Measurements from ENCODE around the gene DENND5A.
A peak's percentile ranks its signal among the peaks of the same experiment; 100 is the strongest.
"Not testable (repeated sequence)": the region's sequence is repeated elsewhere in the genome, so short reads cannot be mapped to it uniquely, and the experiment has no call there.

DENND5A gene

DNA sequence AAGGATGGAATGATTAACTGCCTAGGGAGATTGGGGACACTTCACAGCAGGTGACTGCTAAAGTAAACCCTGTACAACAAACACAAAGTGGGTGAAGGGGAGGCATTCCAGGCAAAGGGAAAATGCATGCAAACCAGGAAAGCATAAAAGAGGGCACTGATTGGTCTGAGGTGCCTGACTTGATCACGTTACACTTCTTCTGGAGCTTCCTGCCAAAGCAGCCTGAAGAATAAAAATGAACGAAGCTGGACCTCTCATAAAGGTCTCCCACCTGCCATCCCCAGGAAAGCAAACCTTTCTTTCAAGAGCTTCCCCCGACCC is 127.1 kb downstream of the DENND5A start:
- no peak for DNase-seq (ENCODE audit: low spot score)

DNA sequence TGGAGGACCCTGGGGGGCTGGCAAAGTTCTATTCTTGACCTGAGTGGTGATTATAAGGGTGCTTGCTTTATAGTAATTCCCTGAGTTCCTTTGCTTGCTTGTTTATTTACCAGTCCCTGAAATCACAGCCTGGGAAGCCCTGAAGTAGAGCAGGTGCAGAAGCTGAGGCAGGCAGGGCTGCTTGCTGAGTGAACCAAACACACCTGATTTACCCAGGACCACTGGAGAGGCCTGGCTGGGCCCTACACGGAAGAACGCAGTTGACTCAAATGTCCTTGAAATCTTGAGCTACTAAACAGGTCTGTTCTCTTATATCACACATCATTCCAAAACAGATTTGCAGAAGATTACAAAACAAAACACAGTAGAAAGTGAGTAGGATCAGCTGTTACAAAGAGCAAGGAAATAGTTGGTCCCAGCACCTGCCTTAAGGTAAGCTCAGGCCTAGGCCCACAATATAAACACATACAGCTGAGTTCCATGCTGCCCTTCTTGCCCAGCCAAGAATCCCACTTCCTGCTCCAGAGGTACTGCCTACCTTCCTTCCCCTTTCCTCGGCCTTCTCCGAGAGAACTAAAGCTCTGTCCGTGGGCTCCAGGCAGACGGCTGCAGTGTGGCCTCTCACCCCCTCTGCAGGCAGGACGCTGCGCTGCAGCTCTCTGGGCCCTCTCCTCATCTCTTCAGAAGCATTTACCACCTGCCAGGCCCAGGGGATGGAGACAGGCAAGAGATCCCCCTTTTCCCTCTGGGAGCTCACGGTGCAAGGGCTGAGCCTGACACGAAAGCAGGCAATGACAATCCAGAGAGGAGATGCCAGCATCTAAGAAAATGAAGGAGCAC is 127.6 kb downstream of the DENND5A start:
- DNase-seq (ENCODE audit: low spot score) = peak; percentile 87

DNA sequence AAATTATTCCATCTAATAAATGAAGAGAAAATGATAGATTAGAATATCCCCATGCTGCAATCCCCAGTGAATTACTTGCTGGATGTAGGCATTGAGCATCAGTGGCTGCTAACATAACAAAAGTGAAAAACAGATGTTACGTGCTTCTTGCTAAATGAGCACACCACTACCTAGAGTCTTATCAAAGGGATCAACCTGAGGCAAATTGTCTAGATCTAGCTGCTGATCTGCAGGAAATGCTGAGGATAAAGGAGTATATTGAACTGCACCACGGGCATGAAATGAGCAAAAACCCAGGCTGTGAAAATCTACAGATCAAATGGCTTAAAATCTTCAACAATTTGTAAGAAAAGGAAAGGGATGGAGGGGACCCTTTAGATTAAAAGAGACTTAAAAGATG is 128.4 kb downstream of the DENND5A start:
- DNase-seq (ENCODE audit: low spot score) = no peak

DNA sequence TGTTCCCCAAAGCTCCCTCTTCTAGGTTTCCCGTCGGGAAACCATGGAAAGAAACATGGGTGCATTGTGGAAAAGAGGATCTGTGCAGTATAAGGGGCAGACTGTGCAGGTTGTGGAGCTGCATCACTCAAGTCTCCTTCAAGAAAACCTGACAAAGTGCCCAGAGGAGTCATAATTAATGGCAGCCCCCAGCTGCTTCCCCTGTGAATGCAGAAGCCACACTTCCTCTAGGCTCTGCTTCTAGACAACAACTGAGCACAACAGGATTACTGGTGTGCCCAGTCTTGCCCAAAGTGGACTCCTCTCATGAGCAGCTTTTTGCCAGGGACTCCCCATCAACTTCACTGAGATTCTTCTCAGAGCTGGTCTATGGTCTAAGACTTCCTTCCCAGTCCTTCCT is 131.2 kb downstream of the DENND5A start:
- DNase-seq (ENCODE audit: low spot score) = no peak

DNA sequence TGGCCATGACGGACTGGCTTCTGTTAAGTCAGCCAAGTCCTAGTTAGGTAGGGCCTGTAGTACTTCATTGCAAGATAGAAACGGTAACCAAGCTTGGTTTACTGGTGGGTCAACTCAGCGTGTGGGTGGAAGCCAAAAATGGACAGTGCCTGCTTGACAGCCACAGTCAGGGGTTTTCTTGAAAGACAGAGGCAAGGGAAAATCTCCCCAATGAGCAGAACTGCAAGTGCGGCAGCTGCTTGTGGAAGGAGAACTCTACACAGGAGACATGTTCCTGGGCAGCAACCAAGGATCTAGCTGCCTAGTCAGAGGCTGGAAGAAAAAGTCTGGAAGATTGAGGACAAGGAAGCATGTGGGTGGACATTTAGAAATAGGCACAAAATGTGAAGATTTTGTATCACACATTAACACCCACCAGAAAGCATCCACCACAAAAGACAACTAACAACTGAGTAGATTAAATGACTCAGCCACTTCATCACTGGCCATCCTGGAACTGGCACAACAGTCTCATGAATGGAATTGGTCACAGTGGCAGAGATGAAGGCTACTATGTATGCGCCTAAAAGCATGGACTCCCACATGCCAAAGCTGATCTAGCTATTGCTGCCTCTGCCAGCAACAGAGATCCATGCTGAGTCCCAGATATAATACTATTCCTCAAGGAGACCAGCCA is 132.8 kb downstream of the DENND5A start:
- DNase-seq (ENCODE audit: low spot score) = no peak

DNA sequence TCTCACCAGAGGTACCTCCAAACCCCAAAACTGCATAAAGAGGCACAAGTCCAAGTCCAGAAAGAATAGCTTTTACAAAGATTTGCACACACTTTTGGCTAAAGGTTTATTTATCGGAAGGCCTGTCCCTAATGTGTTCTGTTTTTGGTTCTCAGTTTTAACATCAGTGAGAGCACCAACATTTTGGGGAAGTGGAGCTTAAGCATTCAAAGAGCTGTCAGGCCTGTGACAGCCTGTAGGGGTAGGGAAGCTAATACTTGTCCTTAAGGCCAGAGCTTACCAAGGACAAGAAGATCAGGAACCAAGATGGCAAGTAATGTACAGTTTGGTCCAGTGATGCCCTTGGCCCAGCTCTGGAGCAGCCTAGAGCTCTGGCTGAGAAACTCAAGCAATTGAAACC is 134.9 kb downstream of the DENND5A start:
- no peak for DNase-seq (ENCODE audit: low spot score)

DNA sequence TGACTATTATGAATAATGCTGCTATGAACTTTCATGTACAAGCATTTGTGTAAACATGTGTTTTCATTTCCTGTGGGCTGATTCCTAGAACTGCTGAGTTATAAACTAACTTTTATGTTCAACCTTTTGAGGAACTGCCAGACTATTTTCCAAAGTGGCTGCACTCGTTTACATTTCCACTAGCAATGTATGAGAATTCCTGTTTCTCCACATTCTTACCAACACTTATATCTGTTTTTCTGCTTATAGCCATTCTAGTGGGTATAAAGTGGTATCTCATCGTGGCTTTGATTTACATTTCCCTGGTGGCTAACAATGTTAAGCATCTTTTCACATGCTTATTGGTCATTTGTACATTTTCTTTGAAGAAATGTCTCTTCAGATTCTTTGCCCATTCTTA is 138.5 kb downstream of the DENND5A start:
- DNase-seq (ENCODE audit: low spot score) = no peak

DNA sequence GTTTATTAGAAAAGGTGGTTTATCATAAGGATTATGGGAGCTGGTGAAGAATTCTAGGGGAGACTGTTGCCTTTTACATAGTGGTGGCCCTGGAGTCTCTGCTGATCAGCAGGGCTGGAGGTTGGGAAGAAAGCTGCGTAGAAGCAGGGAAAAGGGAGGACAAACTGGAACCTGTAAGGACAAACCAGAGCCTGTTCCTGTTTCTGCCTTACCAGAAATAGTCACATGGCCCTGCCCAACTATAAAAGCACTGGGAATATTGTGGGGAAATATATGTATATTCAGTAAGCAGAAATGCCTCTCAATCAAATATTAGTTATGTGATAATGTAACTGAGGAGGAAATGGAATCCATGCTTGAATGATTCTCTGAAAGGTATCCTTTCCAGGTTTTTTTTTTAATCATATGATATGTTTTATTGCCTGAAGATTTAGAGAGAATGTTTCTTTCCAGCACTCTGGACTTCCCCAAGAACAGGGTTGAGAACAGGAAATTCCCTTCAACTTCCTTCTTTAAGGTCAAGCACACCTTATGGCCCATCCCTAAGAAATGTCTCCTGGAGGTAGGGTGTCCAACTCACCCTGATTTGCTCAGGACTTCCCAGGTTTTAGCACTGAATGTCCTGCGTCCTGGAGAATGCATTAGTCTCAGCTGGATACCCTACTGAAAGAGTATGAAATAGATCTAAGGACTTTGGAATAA is 139.8 kb downstream of the DENND5A start:
- DNase-seq (ENCODE audit: low spot score) = no peak

DNA sequence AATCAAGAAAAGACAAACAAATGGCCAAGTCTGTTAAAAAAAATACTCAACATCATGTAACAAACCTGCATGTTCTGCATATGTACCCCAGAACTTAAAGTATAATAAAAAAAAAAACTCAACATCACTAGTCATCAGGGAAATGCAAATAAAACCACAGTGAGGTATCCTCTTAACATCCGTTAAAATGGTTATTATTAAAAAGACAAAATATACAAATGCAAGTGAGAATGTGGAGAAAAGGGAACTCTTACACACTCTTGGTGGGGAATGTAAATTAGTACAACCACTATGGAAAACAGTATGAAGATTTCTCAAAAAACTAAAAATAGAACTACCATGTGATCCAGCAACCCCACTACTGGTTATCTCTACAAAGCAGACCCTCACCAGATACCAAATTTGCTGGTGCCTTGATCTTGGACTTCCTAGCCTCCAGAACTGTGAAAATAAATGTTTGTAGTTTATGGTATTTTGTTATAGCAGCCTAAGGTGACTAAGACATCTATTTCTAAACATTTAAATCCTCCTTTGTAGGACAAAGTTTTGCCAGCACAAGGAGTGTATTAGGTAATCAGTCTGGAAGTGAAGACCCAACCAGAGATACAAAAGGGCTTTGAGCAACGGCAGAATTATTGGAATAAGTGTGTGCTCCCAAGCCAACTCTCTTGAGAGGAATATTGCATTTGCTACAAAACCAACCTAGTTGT is 141.4 kb downstream of the DENND5A start:
- no peak for DNase-seq (ENCODE audit: low spot score)

DNA sequence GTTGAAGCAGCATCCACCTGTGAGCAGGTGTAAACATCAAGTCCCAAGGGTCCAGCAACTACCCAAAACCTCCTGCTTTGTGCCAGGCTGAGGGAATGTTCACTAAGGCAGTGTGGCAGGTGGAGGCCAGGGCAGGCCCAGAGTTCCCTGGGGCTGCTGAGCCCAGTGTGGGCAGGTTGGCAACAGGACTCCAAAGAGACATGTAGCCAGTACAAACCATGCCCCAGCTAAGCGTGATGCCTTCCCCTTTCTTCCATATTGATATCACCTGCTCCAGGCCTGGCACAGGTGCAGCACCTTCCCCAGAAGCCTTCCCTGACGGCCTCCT is 143.7 kb downstream of the DENND5A start:
- no peak for DNase-seq (ENCODE audit: low spot score)

DNA sequence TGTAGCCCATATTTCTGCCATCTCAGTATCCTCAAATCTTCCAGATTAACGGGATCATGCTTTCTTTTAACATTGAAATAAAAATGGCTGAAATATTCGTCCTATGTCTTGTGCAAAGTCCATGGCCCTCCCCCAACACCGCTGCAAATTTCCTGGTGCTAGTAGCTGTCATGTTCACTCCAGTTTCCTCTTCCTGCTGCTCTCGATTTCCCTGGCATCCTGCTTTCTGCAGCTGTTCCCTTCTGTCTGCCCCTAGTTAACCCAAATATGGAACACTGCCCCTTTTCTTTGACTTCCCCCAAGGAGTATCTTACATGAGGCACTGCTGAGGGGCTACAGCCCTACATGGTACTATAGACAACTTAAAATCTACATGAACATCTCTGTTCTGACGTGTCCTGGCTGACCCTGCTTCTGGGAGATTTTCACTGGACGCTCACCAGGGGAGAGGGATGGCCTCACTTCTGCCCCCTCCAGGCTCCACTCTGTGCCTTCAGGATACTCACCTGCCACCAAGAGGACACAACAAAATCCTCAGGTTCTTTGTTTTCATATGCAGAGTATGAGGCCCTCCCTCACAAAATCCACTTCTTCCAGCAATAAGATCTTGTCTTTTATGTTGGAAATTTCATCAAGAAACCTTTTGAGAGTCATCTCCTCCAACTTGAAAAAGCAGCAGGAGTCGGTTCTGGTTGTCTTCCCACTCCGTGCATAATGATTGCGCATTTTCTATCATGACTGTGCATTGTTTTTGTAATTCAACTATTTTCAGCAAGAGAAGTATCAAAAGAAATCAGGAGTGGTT is 144.3 kb downstream of the DENND5A start:
- DNase-seq (ENCODE audit: low spot score) = no peak

DNA sequence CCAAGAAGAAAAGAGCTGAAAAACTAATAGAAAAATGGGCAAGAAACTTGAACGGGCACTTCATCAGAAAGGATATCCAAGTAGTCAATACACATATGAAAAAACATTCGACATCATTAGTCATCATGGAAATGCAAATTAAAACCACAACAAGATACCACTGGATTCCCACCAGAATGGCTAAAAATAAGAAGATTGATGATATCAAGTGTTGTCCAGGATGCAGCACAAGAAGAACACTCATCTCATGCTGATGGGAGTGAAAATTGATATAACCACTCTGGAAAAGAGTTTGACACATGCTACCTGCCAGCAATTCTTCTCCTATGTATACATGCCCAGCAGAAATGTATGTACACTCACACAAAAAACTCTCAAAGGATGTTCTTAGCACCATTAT is 146.9 kb downstream of the DENND5A start:
- DNase-seq (ENCODE audit: low spot score) = no peak

DNA sequence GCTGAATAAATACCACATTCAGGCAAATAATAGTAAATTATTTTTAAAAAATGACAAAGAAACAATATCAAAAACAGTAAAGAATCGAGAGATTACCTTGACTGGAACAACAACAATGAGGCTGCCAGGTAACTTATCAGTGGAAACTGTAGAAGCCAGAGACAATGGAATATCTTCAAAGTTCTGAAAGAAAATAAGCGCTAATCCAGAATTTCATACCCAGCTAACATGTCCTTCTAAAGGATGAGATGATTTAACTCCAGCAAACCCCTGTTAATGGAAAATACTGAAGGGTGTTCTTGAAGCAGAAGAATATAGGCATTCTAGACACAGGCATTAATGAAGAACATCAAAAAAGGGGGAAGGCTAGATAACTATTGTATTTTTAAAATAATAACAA is 153.1 kb downstream of the DENND5A start:
- no peak for DNase-seq (ENCODE audit: low spot score)

DNA sequence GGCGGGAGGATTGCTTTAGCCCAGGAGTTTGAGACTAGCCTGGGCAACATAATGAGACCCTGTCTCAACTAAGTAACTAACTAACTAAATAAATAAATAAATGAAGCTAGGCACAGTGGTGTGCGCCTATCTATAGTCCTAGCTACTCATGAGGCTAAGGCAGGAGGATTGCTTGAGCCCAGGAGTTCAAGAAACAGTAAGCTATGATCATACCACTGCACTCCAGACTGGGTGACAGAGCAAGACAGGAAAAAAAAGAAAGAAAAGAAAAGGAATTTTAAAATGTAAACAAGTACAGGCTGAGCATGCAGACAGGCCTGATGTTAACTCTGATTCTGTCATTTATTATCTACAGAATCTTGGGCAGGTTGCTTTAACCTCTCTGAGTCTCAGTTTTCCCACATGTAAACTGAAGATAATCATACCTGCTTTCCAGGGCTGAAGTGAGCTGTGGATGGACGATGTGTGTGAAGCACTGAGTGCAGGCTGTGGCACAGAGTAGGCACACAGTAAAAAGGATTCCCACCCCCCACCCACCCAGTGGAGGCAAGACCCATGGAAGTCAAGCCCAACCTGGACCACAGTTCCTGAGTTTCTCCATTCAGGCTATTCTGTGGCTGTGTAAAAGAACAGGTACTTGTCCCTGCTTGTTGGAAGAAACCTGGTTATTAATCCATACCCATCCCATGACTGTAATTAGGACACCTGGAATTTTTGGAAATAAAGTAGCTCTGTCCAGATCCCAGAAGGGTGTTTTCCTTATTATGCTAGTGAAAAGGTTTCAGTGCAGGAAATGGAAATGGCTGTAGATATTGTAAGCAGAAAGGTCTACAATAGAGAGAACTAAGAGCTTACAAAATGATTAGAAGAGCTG is 155.1 kb downstream of the DENND5A start:
- no peak for DNase-seq (ENCODE audit: low spot score)

DNA sequence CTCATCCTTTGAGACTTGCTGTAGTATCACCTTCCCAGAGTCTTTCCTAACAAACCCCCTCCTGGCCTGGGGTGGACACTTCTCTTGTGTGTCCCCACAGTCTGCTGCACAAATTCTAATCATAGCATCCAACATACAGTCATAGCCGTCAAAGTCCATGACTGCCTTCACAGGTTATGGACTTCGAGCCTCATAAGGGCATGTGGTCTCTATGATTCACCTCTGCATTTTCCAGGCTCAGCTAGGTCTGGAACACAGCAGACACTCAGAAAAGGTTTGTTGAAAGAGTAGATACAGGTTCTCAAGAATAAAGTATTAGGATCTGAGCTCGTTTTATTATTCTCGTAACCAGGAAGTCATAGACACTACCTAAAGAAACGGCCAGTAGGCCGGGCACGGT is 160.6 kb downstream of the DENND5A start:
- DNase-seq (ENCODE audit: low spot score) = no peak

DNA sequence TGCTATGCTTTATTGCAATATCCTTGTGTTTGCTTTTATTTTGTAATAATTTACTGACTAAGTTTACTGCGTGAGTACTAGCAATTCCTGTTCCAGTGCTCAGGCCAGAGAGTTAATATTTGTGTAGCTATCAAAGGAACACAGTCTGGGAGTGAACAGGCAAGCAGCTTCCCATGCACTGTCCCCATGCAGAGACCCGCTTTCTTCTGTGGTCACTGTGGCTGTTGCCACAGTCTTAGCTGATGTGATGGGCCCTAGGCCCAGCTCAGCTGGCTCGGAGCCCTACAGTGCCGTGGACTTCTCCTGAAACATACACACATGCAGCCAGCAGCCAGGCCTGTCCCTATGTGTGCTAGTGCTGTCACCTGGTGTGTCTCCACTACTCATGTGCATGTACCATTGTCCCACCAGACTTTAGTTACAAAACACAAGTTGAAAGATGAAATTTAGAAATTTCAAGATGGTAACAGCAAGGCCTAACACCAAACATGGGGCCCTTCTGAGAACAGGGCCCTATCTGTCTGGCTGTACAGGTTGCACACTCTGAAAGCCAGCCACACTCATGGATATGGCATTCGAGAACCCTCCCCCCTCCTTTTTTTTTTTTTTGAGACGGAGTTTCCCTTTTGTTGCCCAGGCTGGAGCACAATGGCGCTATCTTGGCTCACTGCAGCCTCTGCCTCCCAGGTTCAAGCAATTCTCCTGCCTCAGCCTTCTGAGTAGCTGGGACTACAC is 161.4 kb downstream of the DENND5A start:
- DNase-seq (ENCODE audit: low spot score) = no peak

DNA sequence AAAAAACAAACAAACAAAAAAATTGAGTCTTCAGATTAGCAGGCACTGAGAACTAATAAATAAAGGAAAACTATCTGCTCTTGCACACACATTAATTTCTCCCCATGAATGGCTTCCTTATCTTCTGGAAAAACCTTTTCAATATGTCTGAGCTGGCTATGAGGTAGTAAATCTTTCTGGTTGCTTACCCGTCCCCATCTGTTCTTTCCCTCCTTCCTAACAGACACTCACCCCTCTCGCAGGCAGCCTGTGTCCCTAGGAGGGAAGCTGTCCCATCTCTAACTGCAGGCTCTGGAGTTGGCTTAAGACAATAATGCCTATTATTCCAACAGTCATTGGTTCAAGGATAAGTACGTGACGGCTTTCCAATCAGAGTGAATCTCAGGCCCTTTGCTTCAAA is 165.5 kb downstream of the DENND5A start:
- DNase-seq (ENCODE audit: low spot score) = no peak

DNA sequence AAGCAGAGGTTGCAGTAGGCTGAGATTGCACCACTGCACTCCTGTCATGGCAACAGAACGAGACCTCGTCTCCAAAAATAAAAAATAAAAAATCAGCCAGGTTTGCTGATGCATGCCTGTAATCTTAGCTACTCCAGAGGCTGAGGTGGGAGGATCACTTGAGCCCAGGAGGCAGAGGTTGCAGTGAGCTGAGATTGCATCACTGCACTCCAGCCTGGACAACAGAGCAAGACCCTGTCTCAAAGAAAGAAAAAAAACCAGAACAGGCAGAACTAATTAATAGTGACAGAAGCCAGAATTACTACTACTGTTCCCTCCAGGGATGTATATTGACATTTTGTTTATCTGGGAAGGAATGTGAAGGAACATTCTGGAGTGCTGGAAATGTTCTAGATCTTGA is 166.7 kb downstream of the DENND5A start:
- DNase-seq (ENCODE audit: low spot score) = not testable (repeated sequence)

DNA sequence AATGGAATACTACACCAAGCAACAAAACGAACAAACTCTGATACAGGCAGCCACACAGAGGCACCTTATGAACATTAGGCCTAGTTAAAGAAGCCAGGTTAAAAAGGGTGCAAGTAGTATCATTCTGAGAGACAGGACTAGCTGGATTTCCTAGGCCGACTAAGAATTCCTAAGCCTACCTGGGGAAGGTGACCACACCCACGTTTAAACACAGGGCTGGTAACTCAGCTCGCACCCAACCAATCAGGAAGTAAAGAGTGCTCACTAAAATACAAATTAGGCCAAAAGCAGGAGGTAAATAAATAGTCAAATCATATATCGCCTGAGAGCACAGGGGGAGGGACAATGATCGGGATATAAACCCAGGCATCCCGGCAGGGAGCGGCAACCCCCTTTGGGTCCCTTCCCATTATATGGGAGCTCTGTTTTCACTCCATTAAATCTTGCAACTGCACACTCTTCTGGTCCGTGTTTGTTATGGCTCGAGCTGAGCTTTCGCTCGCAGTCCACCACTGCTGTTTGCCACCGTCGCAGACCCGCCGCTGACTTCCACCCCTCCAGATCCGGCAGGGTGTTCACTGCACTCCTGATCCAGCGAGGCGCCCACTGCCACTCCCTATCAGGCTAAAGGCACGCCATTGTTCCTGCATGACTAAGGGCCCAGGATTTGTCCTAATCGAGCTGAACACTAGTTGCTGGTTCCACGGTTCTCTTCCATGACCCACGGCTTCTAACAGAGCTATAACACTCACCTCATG is 167.8 kb downstream of the DENND5A start:
- not testable (repeated sequence) for DNase-seq (ENCODE audit: low spot score)

Measured in Ammon's horn (tissue), 1 donor.